Measurements from ENCODE around the gene GSK3A. TPM values are rescaled to one million over a fixed set of nuclear protein-coding genes. Genes with fewer than 3 reads are reported as not detected.

Gene GSK3A
- total and polyA plus RNA-seq, 9 of the 15 experiments (the other 6 are each of a cell fraction or from before 2014, with no cell fraction given), result 0.62 to 90.7 (median 33.3) TPM

DNA sequence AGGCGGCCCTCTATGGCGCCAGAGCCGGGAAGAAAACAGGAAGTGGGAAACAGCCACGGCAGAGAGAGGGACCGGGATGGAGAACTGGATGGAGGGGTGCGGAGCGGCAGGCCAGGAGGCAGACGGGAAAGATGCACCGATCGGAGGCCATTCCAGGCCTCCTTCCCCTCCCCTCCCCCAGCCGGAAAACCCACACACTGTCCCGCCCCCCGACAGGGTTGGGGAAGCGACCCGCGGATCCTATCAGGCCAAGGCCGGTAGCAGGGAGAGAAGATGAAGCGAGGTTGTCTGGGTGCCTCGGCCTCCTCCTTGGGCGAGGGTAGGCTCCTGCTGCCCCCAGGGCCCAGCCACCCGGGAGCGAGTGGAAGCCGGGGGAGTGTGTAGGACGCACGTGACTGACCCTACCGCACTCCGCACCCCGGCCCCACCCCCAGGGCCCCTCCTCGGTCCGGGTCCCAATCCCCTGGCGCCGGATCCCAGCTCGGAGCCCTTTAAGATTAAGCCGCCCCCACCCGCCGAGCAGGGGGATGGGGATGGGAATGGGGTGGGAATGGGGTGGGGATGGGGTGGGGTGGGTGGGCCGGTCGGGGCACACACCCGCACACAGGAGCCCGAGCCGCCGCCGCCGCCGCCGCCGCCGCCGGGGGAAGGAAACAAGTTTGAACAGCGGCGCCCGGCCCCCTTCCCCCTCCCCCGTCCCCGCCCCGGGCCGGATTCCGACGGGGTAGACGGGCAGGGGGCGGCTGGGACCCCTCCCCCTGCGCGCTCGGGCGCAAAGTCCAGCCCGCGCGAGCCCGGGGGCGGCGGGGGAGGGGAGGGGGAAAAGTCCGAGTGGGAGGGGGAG is 11.1 kb upstream of the GSK3A start (continued):
- TF ChIP-seq SETDB1 (IDR thresholded peaks at IDR 0.05; ENCODE audit: low read length) (no peak), TFAM (CRISPR knock-in tag; conservative IDR thresholded peaks at IDR 0.05) (no peak), COPS2 (conservative IDR thresholded peaks at IDR 0.05) (no peak), PYGO2 (tag; IDR thresholded peaks at IDR 0.05) (no peak), ZFPM2 (CRISPR knock-in tag; IDR thresholded peaks at IDR 0.05) (no peak), SRSF3 (IDR thresholded peaks at IDR 0.05; ENCODE audit: insufficient read depth, low read length) (no peak), ZNF224 (CRISPR knock-in tag; IDR thresholded peaks at IDR 0.05) (no peak), POLR2AphosphoS5 (IDR thresholded peaks at IDR 0.05; ENCODE audit: control insufficient read depth, insufficient read depth, low read depth, low read length) (peak; percentile 46), NFE2L1 (tag; IDR thresholded peaks at IDR 0.05; ENCODE audit: borderline replicate concordance, low read depth) (no peak)
- TF ChIP-seq, protein P1, sequence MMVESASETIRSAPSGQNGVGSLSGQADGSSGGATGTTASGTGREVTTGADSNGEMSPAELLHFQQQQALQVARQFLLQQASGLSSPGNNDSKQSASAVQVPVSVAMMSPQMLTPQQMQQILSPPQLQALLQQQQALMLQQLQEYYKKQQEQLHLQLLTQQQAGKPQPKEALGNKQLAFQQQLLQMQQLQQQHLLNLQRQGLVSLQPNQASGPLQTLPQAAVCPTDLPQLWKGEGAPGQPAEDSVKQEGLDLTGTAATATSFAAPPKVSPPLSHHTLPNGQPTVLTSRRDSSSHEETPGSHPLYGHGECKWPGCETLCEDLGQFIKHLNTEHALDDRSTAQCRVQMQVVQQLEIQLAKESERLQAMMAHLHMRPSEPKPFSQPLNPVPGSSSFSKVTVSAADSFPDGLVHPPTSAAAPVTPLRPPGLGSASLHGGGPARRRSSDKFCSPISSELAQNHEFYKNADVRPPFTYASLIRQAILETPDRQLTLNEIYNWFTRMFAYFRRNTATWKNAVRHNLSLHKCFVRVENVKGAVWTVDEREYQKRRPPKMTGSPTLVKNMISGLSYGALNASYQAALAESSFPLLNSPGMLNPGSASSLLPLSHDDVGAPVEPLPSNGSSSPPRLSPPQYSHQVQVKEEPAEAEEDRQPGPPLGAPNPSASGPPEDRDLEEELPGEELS (CRISPR knock-in tag; IDR thresholded peaks at IDR 0.05; ENCODE audit: borderline replicate concordance), result no peak
- TF ChIP-seq, protein P2, sequence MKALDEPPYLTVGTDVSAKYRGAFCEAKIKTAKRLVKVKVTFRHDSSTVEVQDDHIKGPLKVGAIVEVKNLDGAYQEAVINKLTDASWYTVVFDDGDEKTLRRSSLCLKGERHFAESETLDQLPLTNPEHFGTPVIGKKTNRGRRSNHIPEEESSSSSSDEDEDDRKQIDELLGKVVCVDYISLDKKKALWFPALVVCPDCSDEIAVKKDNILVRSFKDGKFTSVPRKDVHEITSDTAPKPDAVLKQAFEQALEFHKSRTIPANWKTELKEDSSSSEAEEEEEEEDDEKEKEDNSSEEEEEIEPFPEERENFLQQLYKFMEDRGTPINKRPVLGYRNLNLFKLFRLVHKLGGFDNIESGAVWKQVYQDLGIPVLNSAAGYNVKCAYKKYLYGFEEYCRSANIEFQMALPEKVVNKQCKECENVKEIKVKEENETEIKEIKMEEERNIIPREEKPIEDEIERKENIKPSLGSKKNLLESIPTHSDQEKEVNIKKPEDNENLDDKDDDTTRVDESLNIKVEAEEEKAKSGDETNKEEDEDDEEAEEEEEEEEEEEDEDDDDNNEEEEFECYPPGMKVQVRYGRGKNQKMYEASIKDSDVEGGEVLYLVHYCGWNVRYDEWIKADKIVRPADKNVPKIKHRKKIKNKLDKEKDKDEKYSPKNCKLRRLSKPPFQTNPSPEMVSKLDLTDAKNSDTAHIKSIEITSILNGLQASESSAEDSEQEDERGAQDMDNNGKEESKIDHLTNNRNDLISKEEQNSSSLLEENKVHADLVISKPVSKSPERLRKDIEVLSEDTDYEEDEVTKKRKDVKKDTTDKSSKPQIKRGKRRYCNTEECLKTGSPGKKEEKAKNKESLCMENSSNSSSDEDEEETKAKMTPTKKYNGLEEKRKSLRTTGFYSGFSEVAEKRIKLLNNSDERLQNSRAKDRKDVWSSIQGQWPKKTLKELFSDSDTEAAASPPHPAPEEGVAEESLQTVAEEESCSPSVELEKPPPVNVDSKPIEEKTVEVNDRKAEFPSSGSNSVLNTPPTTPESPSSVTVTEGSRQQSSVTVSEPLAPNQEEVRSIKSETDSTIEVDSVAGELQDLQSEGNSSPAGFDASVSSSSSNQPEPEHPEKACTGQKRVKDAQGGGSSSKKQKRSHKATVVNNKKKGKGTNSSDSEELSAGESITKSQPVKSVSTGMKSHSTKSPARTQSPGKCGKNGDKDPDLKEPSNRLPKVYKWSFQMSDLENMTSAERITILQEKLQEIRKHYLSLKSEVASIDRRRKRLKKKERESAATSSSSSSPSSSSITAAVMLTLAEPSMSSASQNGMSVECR (CRISPR knock-in tag; IDR thresholded peaks at IDR 0.05), result peak; percentile 72
- TF ChIP-seq, protein P3, sequence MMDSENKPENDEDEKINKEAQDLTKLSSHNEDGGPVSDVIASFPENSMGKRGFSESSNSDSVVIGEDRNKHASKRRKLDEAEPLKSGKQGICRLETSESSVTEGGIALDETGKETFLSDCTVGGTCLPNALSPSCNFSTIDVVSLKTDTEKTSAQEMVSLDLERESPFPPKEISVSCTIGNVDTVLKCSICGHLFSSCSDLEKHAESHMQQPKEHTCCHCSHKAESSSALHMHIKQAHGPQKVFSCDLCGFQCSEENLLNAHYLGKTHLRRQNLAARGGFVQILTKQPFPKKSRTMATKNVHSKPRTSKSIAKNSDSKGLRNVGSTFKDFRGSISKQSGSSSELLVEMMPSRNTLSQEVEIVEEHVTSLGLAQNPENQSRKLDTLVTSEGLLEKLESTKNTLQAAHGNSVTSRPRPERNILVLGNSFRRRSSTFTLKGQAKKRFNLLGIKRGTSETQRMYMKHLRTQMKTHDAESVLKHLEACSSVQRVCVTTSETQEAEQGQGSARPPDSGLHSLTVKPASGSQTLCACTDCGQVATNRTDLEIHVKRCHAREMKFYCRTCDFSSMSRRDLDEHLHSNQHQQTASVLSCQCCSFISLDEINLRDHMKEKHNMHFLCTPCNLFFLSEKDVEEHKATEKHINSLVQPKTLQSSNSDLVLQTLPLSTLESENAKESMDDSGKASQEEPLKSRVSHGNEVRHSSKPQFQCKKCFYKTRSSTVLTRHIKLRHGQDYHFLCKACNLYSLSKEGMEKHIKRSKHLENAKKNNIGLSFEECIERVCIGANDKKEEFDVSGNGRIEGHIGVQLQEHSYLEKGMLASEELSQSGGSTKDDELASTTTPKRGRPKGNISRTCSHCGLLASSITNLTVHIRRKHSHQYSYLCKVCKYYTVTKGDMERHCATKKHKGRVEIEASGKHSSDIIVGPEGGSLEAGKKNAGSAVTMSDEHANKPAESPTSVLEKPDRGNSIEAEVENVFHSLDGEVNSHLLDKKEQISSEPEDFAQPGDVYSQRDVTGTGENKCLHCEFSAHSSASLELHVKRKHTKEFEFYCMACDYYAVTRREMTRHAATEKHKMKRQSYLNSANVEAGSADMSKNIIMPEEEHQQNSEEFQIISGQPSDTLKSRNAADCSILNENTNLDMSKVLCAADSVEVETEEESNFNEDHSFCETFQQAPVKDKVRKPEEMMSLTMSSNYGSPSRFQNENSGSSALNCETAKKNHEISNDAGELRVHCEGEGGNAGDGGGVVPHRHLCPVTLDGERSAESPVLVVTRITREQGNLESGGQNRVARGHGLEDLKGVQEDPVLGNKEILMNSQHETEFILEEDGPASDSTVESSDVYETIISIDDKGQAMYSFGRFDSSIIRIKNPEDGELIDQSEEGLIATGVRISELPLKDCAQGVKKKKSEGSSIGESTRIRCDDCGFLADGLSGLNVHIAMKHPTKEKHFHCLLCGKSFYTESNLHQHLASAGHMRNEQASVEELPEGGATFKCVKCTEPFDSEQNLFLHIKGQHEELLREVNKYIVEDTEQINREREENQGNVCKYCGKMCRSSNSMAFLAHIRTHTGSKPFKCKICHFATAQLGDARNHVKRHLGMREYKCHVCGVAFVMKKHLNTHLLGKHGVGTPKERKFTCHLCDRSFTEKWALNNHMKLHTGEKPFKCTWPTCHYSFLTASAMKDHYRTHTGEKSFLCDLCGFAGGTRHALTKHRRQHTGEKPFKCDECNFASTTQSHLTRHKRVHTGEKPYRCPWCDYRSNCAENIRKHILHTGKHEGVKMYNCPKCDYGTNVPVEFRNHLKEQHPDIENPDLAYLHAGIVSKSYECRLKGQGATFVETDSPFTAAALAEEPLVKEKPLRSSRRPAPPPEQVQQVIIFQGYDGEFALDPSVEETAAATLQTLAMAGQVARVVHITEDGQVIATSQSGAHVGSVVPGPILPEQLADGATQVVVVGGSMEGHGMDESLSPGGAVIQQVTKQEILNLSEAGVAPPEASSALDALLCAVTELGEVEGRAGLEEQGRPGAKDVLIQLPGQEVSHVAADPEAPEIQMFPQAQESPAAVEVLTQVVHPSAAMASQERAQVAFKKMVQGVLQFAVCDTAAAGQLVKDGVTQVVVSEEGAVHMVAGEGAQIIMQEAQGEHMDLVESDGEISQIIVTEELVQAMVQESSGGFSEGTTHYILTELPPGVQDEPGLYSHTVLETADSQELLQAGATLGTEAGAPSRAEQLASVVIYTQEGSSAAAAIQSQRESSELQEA (IDR thresholded peaks at IDR 0.05; ENCODE audit: low read depth), result no peak
